K562 (cell line): ENCODE data around the gene ARSJ. TPM values are rescaled to one million over a fixed set of nuclear protein-coding genes. Genes with fewer than 3 reads are reported as not detected.

Source experiments
- ATAC-seq: fragments of 200-7000 bp; cut with Tn5 transposase; 3 replicates; pipeline ENCODE4 v1.9.1; 2020; ENCODE audit warnings: moderate library complexity
- BruUV-seq: library from RNA; stranded (reverse); fragments of 400-500 nt; replicated peaks from 2 replicates; lab custom pipeline; 2021; lab: Mats Ljungman, UMichigan
- CTCF ChIA-PET: fragments of 300-600 bp; formaldehyde crosslinking; extraction: SDS; loops from one replicate; lab custom pipeline; 2021; ENCODE audit warnings: low intra/inter-chr PET ratio; lab: Yijun Ruan, JAX
- POLR2A ChIA-PET: fragments of 300-600, 350-650 bp; sonication (Branson Sonifier 250); formaldehyde crosslinking; extraction: SDS; loops from one replicate; lab custom pipeline; 2021; ENCODE audit warnings: antibody characterized with exemption, inconsistent platforms; lab: Yijun Ruan, JAX
- DNase-seq, 4 experiments: peaks; one replicate each; pipeline versions ENCODE4 v3.0.0 to v3.0.0-alpha.2; 2011 to 2018; ENCODE audit warnings: low spot score in 3 of 4, mixed read lengths in 3 of 4; ENCODE audit errors: extremely low read depth in 1 of 4
- FAIRE-seq: peaks from 2 replicates; lab custom pipeline; 2011; peaks lifted over from hg19 to GRCh38; lab: Jason Lieb, UNC
- H2AFZ ChIP-seq: 2 replicates; pipeline ENCODE4 v1.6.0; 2011; ENCODE audit warnings: low read depth, low read length, control low read depth, inconsistent platforms
- H3K27ac ChIP-seq: fragments of 200-600 bp; 3 replicates; pipeline ENCODE4 v1.8.0; 2011; ENCODE audit warnings: low read depth, mild to moderate bottlenecking, control low read depth, inconsistent platforms, low read length, moderate library complexity, mixed read lengths; ENCODE audit errors: extremely low read depth
- H3K27me3 ChIP-seq, 2 experiments: fragments of 300-600 bp in 1 of 2; 2 replicates in 1 of 2; 3 replicates in 1 of 2; pipeline versions ENCODE4 v1.6.0 to v1.8.0; 2011; ENCODE audit warnings: inconsistent platforms in 2 of 2, low read length in 2 of 2, mild to moderate bottlenecking in 1 of 2, mixed read lengths in 1 of 2, moderate library complexity in 1 of 2; ENCODE audit not compliant: control insufficient read depth in 2 of 2, insufficient read depth in 2 of 2
- H3K36me3 ChIP-seq: fragments of 300-600 bp; 3 replicates; pipeline ENCODE4 v1.8.0; 2011; ENCODE audit warnings: mild to moderate bottlenecking, low read length, inconsistent platforms; ENCODE audit not compliant: control insufficient read depth, insufficient read depth
- H3K4me1 ChIP-seq, 2 experiments: fragments of 200-600 bp in 1 of 2; replicated peaks in 1 of 2; 2 replicates in 1 of 2; 3 replicates in 1 of 2; pipeline versions ENCODE4 v1.5.1 to v1.8.0; 2011; ENCODE audit warnings: inconsistent platforms in 2 of 2, low read length in 2 of 2, mild to moderate bottlenecking in 1 of 2, mixed read lengths in 1 of 2, moderate library complexity in 1 of 2; ENCODE audit not compliant: control insufficient read depth in 2 of 2, insufficient read depth in 2 of 2
- H3K4me2 ChIP-seq: 2 replicates; pipeline ENCODE4 v1.6.1; 2011; ENCODE audit warnings: low read length, control low read depth, inconsistent platforms, mixed read lengths; ENCODE audit not compliant: insufficient read depth
- H3K4me3 ChIP-seq: fragments of 200-600 bp; sonication (generic), shearing (Covaris generic); 2 replicates; pipeline ENCODE4 v1.5.1; 2016; ENCODE audit warnings: control low read depth, inconsistent platforms
- H3K79me2 ChIP-seq: fragments of 200-600 bp; 3 replicates; pipeline ENCODE4 v1.8.0; 2011; ENCODE audit warnings: low read length, inconsistent platforms; ENCODE audit not compliant: control insufficient read depth, insufficient read depth
- H3K9ac ChIP-seq, 2 experiments: 2 replicates each; pipeline versions ENCODE4 v1.6.0 to v1.6.1; 2011; ENCODE audit warnings: low read depth in 2 of 2, low read length in 2 of 2, control low read depth in 1 of 2, inconsistent platforms in 1 of 2, mild to moderate bottlenecking in 1 of 2, mixed read lengths in 1 of 2; ENCODE audit not compliant: insufficient read depth in 1 of 2
- H3K9me1 ChIP-seq: one replicate; pipeline ENCODE4 v1.6.0; 2011; ENCODE audit warnings: inconsistent platforms, mild to moderate bottlenecking, low read length, moderate library complexity; ENCODE audit not compliant: control insufficient read depth, insufficient read depth
- H3K9me3 ChIP-seq: replicated peaks from 2 replicates; pipeline ENCODE4 v1.5.1; 2011; ENCODE audit warnings: low read depth, low read length, inconsistent platforms; ENCODE audit not compliant: control insufficient read depth, insufficient read depth
- H4K20me1 ChIP-seq: replicated peaks from 2 replicates; pipeline ENCODE4 v1.6.1; 2011; ENCODE audit warnings: low read length, inconsistent platforms, mixed read lengths; ENCODE audit not compliant: control insufficient read depth, insufficient read depth
- COPS2 ChIP-seq: fragments of 450-650 bp; conservative IDR thresholded peaks from 2 replicates; pipeline ENCODE4 v1.6.1; 2016; ENCODE audit warnings: mild to moderate bottlenecking, moderate library complexity
- CXXC5 ChIP-seq: fragments of 250-450 bp; sonication (Bioruptor Pico); IDR thresholded peaks from 2 replicates; pipeline ENCODE4 v1.8.0; 2022; ENCODE audit warnings: inconsistent platforms, mild to moderate bottlenecking, moderate library complexity
- FOXP1 ChIP-seq: sonication (generic); formaldehyde crosslinking; IDR thresholded peaks from 2 replicates; pipeline ENCODE4 v1.8.0; 2022; ENCODE audit warnings: mild to moderate bottlenecking, missing genetic modification reagents
- HLTF ChIP-seq: fragments of 450-650 bp; IDR thresholded peaks from 2 replicates; pipeline ENCODE4 v1.6.1; 2016
- HNRNPUL1 ChIP-seq: fragments of 200-400 bp; formaldehyde crosslinking; IDR thresholded peaks from 2 replicates; pipeline ENCODE4 v1.6.1; 2017; ENCODE audit warnings: low read length
- NCOA6 ChIP-seq: fragments of 450-650 bp; IDR thresholded peaks from 2 replicates; pipeline ENCODE4 v1.6.1; 2017; ENCODE audit warnings: mild to moderate bottlenecking
- U2AF2 ChIP-seq: fragments of 200-400 bp; formaldehyde crosslinking; optimal IDR thresholded peaks from 2 replicates; pipeline ENCODE3; 2017; ENCODE audit warnings: low read depth, mild to moderate bottlenecking, low read length
- ZNF184 ChIP-seq: sonication (generic); formaldehyde crosslinking; IDR thresholded peaks from 2 replicates; pipeline ENCODE4 v1.5.0; 2020; ENCODE audit warnings: missing genetic modification reagents
- ZNF444 ChIP-seq: fragments of 250-450 bp; sonication (Bioruptor Pico); IDR thresholded peaks from 2 replicates; pipeline ENCODE4 v1.4.0; 2020; ENCODE audit warnings: mild to moderate bottlenecking, moderate library complexity
- ZNF561 ChIP-seq: fragments of 450-650 bp; formaldehyde crosslinking; conservative IDR thresholded peaks from 2 replicates; pipeline ENCODE4 v1.4.0; 2020; ENCODE audit warnings: mild to moderate bottlenecking, moderate library complexity
- WGBS: fragments of 100-300 bp; shearing (Covaris generic); methylation state at CpG from one replicate; pipeline ENCODE4 v1.1.6; 2016; ENCODE audit warnings: low coverage, mixed read lengths; ENCODE audit not compliant: insufficient coverage; ENCODE audit errors: missing lambda C conversion rate; 5-methylcytosine and 5-hydroxymethylcytosine counted together
- in situ Hi-C: fragments of 300-500 bp; cut with MboI; formaldehyde crosslinking; loops from 4 replicates; pipeline ENCODE4 v1.15.0; 2018; ENCODE audit warnings: inconsistent platforms, mixed read lengths
- intact Hi-C: fragments of 100-400 bp; cut with micrococcal nuclease; formaldehyde crosslinking; loops from 2 replicates; pipeline ENCODE4 v1.14.2; 2022
- polyA plus RNA-seq, 8 experiments: library from polyadenylated mRNA; depleted of rRNA in 4 of 8; stranded (reverse) in 5 of 8; unstranded in 3 of 8; fragments of >200 nt; fragmentation: Nextera tagmentation in 2 of 8; fragmentation: Illumina TruSeq in 1 of 8; extraction: Ambion mirVana in 2 of 8; extraction: Trizol in 1 of 8; gene quantifications; 2 replicates each; pipeline versions ENCODE4 v1.2.1 to v1.2.3, GENCODE V29; 2011 to 2014; ENCODE audit warnings: inconsistent platforms in 1 of 8, missing spikeins in 1 of 8
- total RNA-seq, 7 experiments: library from RNA; depleted of rRNA in 6 of 7; stranded (reverse); fragments of >200 nt in 6 of 7; fragmentation: Illumina TruSeq in 2 of 7; extraction: Trizol in 2 of 7; gene quantifications; 2 replicates each; pipeline versions ENCODE4 v1.2.1 to v1.2.3, GENCODE V29; 2011 to 2021; ENCODE audit warnings: low replicate concordance in 1 of 7
- TF ChIP-seq, protein P1 (sequence below): fragments of 450-650 bp; IDR thresholded peaks from 2 replicates; pipeline ENCODE4 v1.6.1; 2018; ENCODE audit warnings: mild to moderate bottlenecking, low read depth; ENCODE audit not compliant: partially characterized antibody

Gene ARSJ
- total and polyA plus RNA-seq, 9 of the 15 experiments (the other 6 are each of a cell fraction or from before 2014, with no cell fraction given) = not detected

- no peak overlapping the region for H3K27ac ChIP-seq
- H3K27me3 ChIP-seq = no peaks in the 10 kb centered on the region
- H3K79me2 ChIP-seq = no peaks in the 10 kb centered on the region
- no peaks in the 10 kb centered on the region for H4K20me1 ChIP-seq
- H3K4me2 ChIP-seq = no peak overlapping the region
- no peaks in the 10 kb centered on the region for H3K4me1 ChIP-seq
- no peak for TF ChIP-seq FOXP1
- TF ChIP-seq, protein P1, sequence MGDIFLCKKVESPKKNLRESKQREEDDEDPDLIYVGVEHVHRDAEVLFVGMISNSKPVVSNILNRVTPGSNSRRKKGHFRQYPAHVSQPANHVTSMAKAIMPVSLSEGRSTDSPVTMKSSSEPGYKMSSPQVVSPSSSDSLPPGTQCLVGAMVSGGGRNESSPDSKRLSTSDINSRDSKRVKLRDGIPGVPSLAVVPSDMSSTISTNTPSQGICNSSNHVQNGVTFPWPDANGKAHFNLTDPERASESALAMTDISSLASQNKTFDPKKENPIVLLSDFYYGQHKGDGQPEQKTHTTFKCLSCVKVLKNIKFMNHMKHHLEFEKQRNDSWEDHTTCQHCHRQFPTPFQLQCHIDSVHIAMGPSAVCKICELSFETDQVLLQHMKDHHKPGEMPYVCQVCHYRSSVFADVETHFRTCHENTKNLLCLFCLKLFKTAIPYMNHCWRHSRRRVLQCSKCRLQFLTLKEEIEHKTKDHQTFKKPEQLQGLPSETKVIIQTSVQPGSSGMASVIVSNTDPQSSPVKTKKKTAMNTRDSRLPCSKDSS = no peak
- TF ChIP-seq ZNF561 = no peak
- TF ChIP-seq, all 486 proteins: peak for 0
- in situ Hi-C loops = no loop called here
- no peaks in the 10 kb centered on the region for H3K36me3 ChIP-seq
- ATAC-seq = no peak
- H2AFZ ChIP-seq = no peak overlapping the region
- H3K9me1 ChIP-seq = no peaks in the 10 kb centered on the region
- no peak for DNase-seq
- FAIRE-seq = no peak
- intact Hi-C loops = no loop called here
- ChIA-PET POLR2A (no interaction called here), CTCF (no interaction called here)
- WGBS = 0% methylated on average over 5 of the region's 5 CpGs
- BruUV-seq = no TSS peak
- H3K4me3 ChIP-seq = no peak overlapping the region
- H3K9ac ChIP-seq = no peak overlapping the region
- no peaks in the 10 kb centered on the region for H3K9me3 ChIP-seq
Measured at GRCh38 chr4:113919145-113919544, 60.3 kb downstream of the ARSJ start.

DNA sequence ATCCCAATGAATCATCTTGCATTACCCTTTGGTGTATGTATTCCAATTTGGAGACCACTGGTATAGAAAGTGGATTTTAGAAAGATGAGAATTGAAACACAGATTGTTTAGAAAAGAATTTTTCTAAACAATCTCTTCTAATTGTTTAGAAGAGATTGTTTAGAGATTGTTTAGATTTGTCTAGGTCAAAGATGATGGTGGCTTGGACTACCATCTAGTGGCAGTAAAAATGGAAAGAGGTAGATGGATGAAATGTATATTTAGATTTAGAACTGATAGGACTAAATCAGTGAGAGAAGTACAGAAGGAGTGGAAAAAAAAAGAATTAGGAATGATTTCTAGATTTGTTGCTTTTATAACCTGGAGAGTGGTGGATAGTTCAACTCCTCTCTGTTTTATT, 70.6 kb downstream of the ARSJ start:
- no peak overlapping the region for H3K27ac ChIP-seq
- TF ChIP-seq HLTF (no peak), CXXC5 (CRISPR knock-in tag) (no peak), ZNF184 (CRISPR knock-in tag) (no peak), U2AF2 (no peak), HNRNPUL1 (no peak), NCOA6 (no peak), ZNF444 (CRISPR knock-in tag) (no peak), COPS2 (no peak)
- no peak overlapping the region for H3K4me3 ChIP-seq
- in situ Hi-C loops (no loop called here), intact Hi-C loops (no loop called here)
- H3K79me2 ChIP-seq = no peaks in the 10 kb centered on the region
- no peaks in the 10 kb centered on the region for H3K9me3 ChIP-seq
- H4K20me1 ChIP-seq = no peaks in the 10 kb centered on the region
- no peak overlapping the region for H3K9ac ChIP-seq
- H3K4me1 ChIP-seq = no peaks in the 10 kb centered on the region
- no peak for FAIRE-seq
- ChIA-PET CTCF (no interaction called here), POLR2A (no interaction called here)
- DNase-seq = no peak
- H3K9me1 ChIP-seq = no peaks in the 10 kb centered on the region
- H3K36me3 ChIP-seq = no peaks in the 10 kb centered on the region
- ATAC-seq = no peak
- H3K27me3 ChIP-seq = no peaks in the 10 kb centered on the region
- no TSS peak for BruUV-seq
- no peak overlapping the region for H3K4me2 ChIP-seq
- no peak overlapping the region for H2AFZ ChIP-seq
